SK-N-SH (cell line): ENCODE results near the gene OXA1L. TPM values are rescaled to one million over a fixed set of nuclear protein-coding genes. Genes with fewer than 3 reads are reported as not detected.

Source experiments
- CTCF ChIA-PET: fragments of 300-600, 350-600 bp; formaldehyde crosslinking; extraction: SDS; loops from one replicate; lab custom pipeline; 2021; lab: Yijun Ruan, JAX
- POLR2A ChIA-PET: fragments of 350-600 bp; sonication (Branson Sonifier 250); formaldehyde crosslinking; extraction: SDS; loops from one replicate; lab custom pipeline; 2020; ENCODE audit warnings: antibody characterized with exemption, inconsistent platforms; lab: Yijun Ruan, JAX
- DNase-seq: peaks from one replicate; pipeline ENCODE4 v3.0.0; 2012
- H2AFZ ChIP-seq: fragments of 200-600 bp; sonication (generic); 2 replicates; pipeline ENCODE4 v1.8.1; 2016; ENCODE audit warnings: antibody characterized with exemption, mild to moderate bottlenecking, low read depth
- H3F3A ChIP-seq: fragments of 200-600 bp; sonication (generic); replicated peaks from 2 replicates; pipeline ENCODE3; 2016; ENCODE audit warnings: antibody characterized with exemption, mild to moderate bottlenecking; ENCODE audit not compliant: insufficient read depth
- H3K27ac ChIP-seq, 2 experiments: fragments of 200-500 bp in 1 of 2; fragments of 200-600 bp in 1 of 2; sonication (Bioruptor generic) in 1 of 2; sonication (generic), shearing (Covaris generic) in 1 of 2; 2 replicates each; pipeline versions ENCODE4 v1.5.1 to v1.6.1; 2014 to 2016; ENCODE audit warnings: low read depth in 2 of 2, inconsistent platforms in 1 of 2, low read length in 1 of 2, mild to moderate bottlenecking in 1 of 2, mixed read lengths in 1 of 2
- H3K27me3 ChIP-seq: fragments of 200-600 bp; sonication (generic), shearing (Covaris generic); 2 replicates; pipeline ENCODE4 v1.6.1; 2016; ENCODE audit warnings: mixed run types; ENCODE audit not compliant: insufficient read depth
- H3K36me3 ChIP-seq, 2 experiments: fragments of 200-500 bp in 1 of 2; fragments of 200-600 bp in 1 of 2; sonication (Bioruptor generic) in 1 of 2; sonication (generic) in 1 of 2; replicated peaks in 1 of 2; 2 replicates each; pipeline versions ENCODE3 to v1.5.1; 2014 to 2016; ENCODE audit warnings: low read length in 1 of 2, mild to moderate bottlenecking in 1 of 2; ENCODE audit not compliant: insufficient read depth in 2 of 2, control insufficient read depth in 1 of 2
- H3K4me1 ChIP-seq, 2 experiments: fragments of 200-500 bp in 1 of 2; fragments of 200-600 bp in 1 of 2; sonication (Bioruptor generic) in 1 of 2; sonication (generic), shearing (Covaris generic) in 1 of 2; 2 replicates each; pipeline versions ENCODE4 v1.5.1 to v1.6.1; 2014 to 2016; ENCODE audit warnings: low read depth in 1 of 2, low read length in 1 of 2, mixed run types in 1 of 2; ENCODE audit not compliant: insufficient read depth in 2 of 2, control insufficient read depth in 1 of 2
- H3K4me2 ChIP-seq: fragments of 200-600 bp; sonication (generic), shearing (Covaris generic); 2 replicates; pipeline ENCODE4 v1.6.1; 2017; ENCODE audit warnings: mixed run types
- H3K4me3 ChIP-seq, 2 experiments: fragments of 200-500 bp in 1 of 2; fragments of 200-600 bp in 1 of 2; sonication (Bioruptor generic) in 1 of 2; sonication (generic), shearing (Covaris generic) in 1 of 2; 2 replicates each; pipeline versions ENCODE4 v1.5.1 to v1.8.1; 2014 to 2016; ENCODE audit warnings: low read depth in 2 of 2, inconsistent platforms in 1 of 2, low read length in 1 of 2, mild to moderate bottlenecking in 1 of 2, mixed read lengths in 1 of 2, moderate library complexity in 1 of 2
- H3K79me2 ChIP-seq: fragments of 200-600 bp; sonication (generic); 2 replicates; pipeline ENCODE4 v1.8.1; 2017; ENCODE audit warnings: mild to moderate bottlenecking; ENCODE audit not compliant: insufficient read depth
- H3K9ac ChIP-seq: fragments of 200-600 bp; sonication (generic); 2 replicates; pipeline ENCODE4 v1.6.1; 2017; ENCODE audit warnings: mixed run types
- H3K9me2 ChIP-seq: fragments of 200-600 bp; sonication (generic); 2 replicates; pipeline ENCODE4 v1.6.1; 2017; ENCODE audit warnings: mixed run types
- H3K9me3 ChIP-seq: fragments of 200-600 bp; sonication (generic); 2 replicates; pipeline ENCODE4 v1.6.1; 2017; ENCODE audit warnings: mixed run types, mild to moderate bottlenecking, moderate library complexity
- H4K20me1 ChIP-seq: fragments of 200-600 bp; sonication (generic); 2 replicates; pipeline ENCODE4 v1.6.1; 2017; ENCODE audit warnings: mild to moderate bottlenecking, mixed run types; ENCODE audit not compliant: insufficient read depth
- CHD2 ChIP-seq: fragments of 150-350 bp; IDR thresholded peaks from 2 replicates; pipeline ENCODE4 v1.6.1; 2018; ENCODE audit warnings: low read length; ENCODE audit not compliant: partially characterized antibody
- ELF1 ChIP-seq: IDR thresholded peaks from 2 replicates; pipeline ENCODE4 v1.4.0; 2012
- EZH2phosphoT487 ChIP-seq: fragments of 200-600 bp; sonication (generic); IDR thresholded peaks from 2 replicates; pipeline ENCODE4 v1.6.1; 2017; ENCODE audit warnings: low read depth, mixed run types, mild to moderate bottlenecking, antibody characterized with exemption, moderate library complexity, borderline replicate concordance
- FOSL2 ChIP-seq: IDR thresholded peaks from 2 replicates; pipeline ENCODE4 v1.4.0; 2012; ENCODE audit warnings: low read depth, mild to moderate bottlenecking, moderate library complexity, borderline replicate concordance
- FOXJ3 ChIP-seq: sonication (generic); formaldehyde crosslinking; IDR thresholded peaks from 2 replicates; pipeline ENCODE4 v1.5.1; 2020; ENCODE audit warnings: mild to moderate bottlenecking, missing genetic modification reagents
- FOXM1 ChIP-seq: IDR thresholded peaks from 2 replicates; pipeline ENCODE4 v1.4.0; 2012; ENCODE audit warnings: low read depth, mild to moderate bottlenecking
- MEF2A ChIP-seq: IDR thresholded peaks from 2 replicates; pipeline ENCODE4 v1.4.0; 2012; ENCODE audit warnings: low read depth, borderline replicate concordance
- NFIC ChIP-seq: IDR thresholded peaks from 2 replicates; pipeline ENCODE4 v1.4.0; 2012; ENCODE audit warnings: borderline replicate concordance
- POLR2AphosphoS5 ChIP-seq: IDR thresholded peaks from 2 replicates; pipeline ENCODE4 v1.6.1; 2012; ENCODE audit warnings: low read depth, low read length
- RFX5 ChIP-seq: IDR thresholded peaks from 2 replicates; pipeline ENCODE4 v1.6.1; 2012; ENCODE audit warnings: mild to moderate bottlenecking, improper control_type of control experiment, low read length
- SIN3A ChIP-seq: IDR thresholded peaks from 2 replicates; pipeline ENCODE4 v1.6.1; 2012; ENCODE audit warnings: low read depth, mild to moderate bottlenecking, low read length, moderate library complexity, borderline replicate concordance
- SMC3 ChIP-seq: IDR thresholded peaks from 2 replicates; pipeline ENCODE4 v1.6.1; 2012; ENCODE audit warnings: low read depth, low read length, improper control_type of control experiment
- TAF1 ChIP-seq: IDR thresholded peaks from 2 replicates; pipeline ENCODE4 v1.6.1; 2012; ENCODE audit warnings: low read depth, mild to moderate bottlenecking, low read length, moderate library complexity, borderline replicate concordance
- TCF12 ChIP-seq: IDR thresholded peaks from 2 replicates; pipeline ENCODE4 v1.4.0; 2012
- WGBS: methylation state at CpG from one replicate; pipeline ENCODE4 v1.1.6; 2017; ENCODE audit warnings: low lambda C conversion rate; 5-methylcytosine and 5-hydroxymethylcytosine counted together
- polyA plus RNA-seq, 3 experiments: library from polyadenylated mRNA; depleted of rRNA; stranded (reverse); fragments of >200 nt; gene quantifications; 2 replicates each; pipeline ENCODE4 v1.2.3, GENCODE V29; 2012
- TF ChIP-seq, protein P1 (sequence below): IDR thresholded peaks from 2 replicates; pipeline ENCODE4 v1.4.0; 2012; ENCODE audit warnings: low read depth, borderline replicate concordance
- TF ChIP-seq, protein P2 (sequence below): IDR thresholded peaks from 2 replicates; pipeline ENCODE4 v1.4.0; 2012; ENCODE audit warnings: low read depth, borderline replicate concordance
- TF ChIP-seq, protein P3 (sequence below): IDR thresholded peaks from 2 replicates; pipeline ENCODE4 v1.4.0; 2012; ENCODE audit warnings: low read depth
- TF ChIP-seq, protein P4 (sequence below): IDR thresholded peaks from 2 replicates; pipeline ENCODE4 v1.6.1; 2012; ENCODE audit warnings: mild to moderate bottlenecking, low read depth, low read length, moderate library complexity
- TF ChIP-seq, protein P5 (sequence below): fragments of 150-350 bp; IDR thresholded peaks from 2 replicates; pipeline ENCODE4 v1.6.1; 2016; ENCODE audit warnings: mild to moderate bottlenecking, low read depth, low read length

Gene OXA1L
- polyA plus RNA-seq, 1 of the 3 experiments (the other 2 are of a cell fraction), result 119 TPM

DNA sequence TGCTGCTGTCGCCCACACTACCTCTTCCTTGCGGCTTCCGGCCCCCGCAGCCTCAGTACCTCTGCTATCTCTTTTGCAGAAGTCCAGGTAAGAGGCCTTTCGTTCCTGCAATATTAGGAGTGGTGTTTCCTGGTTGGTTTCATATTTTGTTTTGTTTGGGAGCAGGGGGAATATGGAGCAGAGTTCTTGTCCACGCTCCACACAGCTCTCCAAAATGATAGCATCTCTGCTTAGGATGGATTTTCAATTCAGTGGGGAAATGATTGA is 768 bp downstream of the OXA1L start:
- no peak for DNase-seq
- 2% methylated on average over 6 of the region's 6 CpGs for WGBS
- Histone ChIP-seq H3K4me1 (peaks cover 6 to 10% of the 10 kb centered on the region in 2 experiments; a peak in 2 of 4 replicates), H3K4me2 (peak overlapping the region; percentile 81), H3K9me2 (no peaks in the 10 kb centered on the region), H3K4me3 (peak overlapping the region; percentile 85 to 93), H3K27me3 (no peaks in the 10 kb centered on the region), H2AFZ (peak overlapping the region; percentile 96; the same call in 1 of the 2 replicates), H3F3A (no peaks in the 10 kb centered on the region), H3K9ac (peak overlapping the region; percentile 74), H3K9me3 (no peaks in the 10 kb centered on the region), H3K79me2 (peaks cover 28% of the 10 kb centered on the region), H3K27ac (peak overlapping the region; percentile 53 to 70; a peak in 3 of 4 replicates), H4K20me1 (no peaks in the 10 kb centered on the region), H3K36me3 (peaks cover 35 to 38% of the 10 kb centered on the region in 2 experiments)
- CTCF ChIA-PET, result interaction anchor here (1.1 to 3.2 kb wide), 6 partner anchors 18 to 211 kb away, joined by 3 to 16 read pairs (median 6); no protein-coding TSS in a partner anchor
- POLR2A ChIA-PET, result interaction anchor here (1.0 to 1.5 kb wide), 4 partner anchors 81 to 104 kb away, joined by 3 to 6 read pairs (median 4); partner anchors contain the start of gene LRP10
- no peak for TF ChIP-seq SIN3A
- TF ChIP-seq FOXM1, result no peak
- TF ChIP-seq FOXJ3 (CRISPR knock-in tag), result no peak
- TF ChIP-seq MEF2A, result no peak
- TF ChIP-seq SMC3, result no peak
- no peak for TF ChIP-seq FOSL2
- TF ChIP-seq, protein P1, sequence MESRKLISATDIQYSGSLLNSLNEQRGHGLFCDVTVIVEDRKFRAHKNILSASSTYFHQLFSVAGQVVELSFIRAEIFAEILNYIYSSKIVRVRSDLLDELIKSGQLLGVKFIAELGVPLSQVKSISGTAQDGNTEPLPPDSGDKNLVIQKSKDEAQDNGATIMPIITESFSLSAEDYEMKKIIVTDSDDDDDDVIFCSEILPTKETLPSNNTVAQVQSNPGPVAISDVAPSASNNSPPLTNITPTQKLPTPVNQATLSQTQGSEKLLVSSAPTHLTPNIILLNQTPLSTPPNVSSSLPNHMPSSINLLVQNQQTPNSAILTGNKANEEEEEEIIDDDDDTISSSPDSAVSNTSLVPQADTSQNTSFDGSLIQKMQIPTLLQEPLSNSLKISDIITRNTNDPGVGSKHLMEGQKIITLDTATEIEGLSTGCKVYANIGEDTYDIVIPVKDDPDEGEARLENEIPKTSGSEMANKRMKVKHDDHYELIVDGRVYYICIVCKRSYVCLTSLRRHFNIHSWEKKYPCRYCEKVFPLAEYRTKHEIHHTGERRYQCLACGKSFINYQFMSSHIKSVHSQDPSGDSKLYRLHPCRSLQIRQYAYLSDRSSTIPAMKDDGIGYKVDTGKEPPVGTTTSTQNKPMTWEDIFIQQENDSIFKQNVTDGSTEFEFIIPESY, result no peak
- no peak for TF ChIP-seq NFIC
- no peak for TF ChIP-seq CHD2
- TF ChIP-seq, protein P2, sequence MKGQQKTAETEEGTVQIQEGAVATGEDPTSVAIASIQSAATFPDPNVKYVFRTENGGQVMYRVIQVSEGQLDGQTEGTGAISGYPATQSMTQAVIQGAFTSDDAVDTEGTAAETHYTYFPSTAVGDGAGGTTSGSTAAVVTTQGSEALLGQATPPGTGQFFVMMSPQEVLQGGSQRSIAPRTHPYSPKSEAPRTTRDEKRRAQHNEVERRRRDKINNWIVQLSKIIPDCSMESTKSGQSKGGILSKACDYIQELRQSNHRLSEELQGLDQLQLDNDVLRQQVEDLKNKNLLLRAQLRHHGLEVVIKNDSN, result no peak
- TF ChIP-seq TAF1, result no peak
- TF ChIP-seq ELF1, result no peak
- TF ChIP-seq, protein P3, sequence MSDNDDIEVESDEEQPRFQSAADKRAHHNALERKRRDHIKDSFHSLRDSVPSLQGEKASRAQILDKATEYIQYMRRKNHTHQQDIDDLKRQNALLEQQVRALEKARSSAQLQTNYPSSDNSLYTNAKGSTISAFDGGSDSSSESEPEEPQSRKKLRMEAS, result no peak
- TF ChIP-seq, protein P4, sequence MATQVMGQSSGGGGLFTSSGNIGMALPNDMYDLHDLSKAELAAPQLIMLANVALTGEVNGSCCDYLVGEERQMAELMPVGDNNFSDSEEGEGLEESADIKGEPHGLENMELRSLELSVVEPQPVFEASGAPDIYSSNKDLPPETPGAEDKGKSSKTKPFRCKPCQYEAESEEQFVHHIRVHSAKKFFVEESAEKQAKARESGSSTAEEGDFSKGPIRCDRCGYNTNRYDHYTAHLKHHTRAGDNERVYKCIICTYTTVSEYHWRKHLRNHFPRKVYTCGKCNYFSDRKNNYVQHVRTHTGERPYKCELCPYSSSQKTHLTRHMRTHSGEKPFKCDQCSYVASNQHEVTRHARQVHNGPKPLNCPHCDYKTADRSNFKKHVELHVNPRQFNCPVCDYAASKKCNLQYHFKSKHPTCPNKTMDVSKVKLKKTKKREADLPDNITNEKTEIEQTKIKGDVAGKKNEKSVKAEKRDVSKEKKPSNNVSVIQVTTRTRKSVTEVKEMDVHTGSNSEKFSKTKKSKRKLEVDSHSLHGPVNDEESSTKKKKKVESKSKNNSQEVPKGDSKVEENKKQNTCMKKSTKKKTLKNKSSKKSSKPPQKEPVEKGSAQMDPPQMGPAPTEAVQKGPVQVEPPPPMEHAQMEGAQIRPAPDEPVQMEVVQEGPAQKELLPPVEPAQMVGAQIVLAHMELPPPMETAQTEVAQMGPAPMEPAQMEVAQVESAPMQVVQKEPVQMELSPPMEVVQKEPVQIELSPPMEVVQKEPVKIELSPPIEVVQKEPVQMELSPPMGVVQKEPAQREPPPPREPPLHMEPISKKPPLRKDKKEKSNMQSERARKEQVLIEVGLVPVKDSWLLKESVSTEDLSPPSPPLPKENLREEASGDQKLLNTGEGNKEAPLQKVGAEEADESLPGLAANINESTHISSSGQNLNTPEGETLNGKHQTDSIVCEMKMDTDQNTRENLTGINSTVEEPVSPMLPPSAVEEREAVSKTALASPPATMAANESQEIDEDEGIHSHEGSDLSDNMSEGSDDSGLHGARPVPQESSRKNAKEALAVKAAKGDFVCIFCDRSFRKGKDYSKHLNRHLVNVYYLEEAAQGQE, result no peak
- TF ChIP-seq TCF12, result no peak
- TF ChIP-seq POLR2AphosphoS5, result no peak
- TF ChIP-seq RFX5, result no peak
- TF ChIP-seq EZH2phosphoT487, result no peak
- TF ChIP-seq, protein P5, sequence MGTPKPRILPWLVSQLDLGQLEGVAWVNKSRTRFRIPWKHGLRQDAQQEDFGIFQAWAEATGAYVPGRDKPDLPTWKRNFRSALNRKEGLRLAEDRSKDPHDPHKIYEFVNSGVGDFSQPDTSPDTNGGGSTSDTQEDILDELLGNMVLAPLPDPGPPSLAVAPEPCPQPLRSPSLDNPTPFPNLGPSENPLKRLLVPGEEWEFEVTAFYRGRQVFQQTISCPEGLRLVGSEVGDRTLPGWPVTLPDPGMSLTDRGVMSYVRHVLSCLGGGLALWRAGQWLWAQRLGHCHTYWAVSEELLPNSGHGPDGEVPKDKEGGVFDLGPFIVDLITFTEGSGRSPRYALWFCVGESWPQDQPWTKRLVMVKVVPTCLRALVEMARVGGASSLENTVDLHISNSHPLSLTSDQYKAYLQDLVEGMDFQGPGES, result no peak
